GM19438 (cell line): ENCODE measurements around the gene OR10S1.
"Not testable (repeated sequence)": the region's sequence is repeated elsewhere in the genome, so short reads cannot be mapped to it uniquely, and the experiment has no call there.

Experiments used
- ATAC-seq: cut with Tn5 transposase; IDR thresholded peaks from one replicate; pipeline ENCODE4 v1.9.1; 2021; ENCODE audit warnings: low read depth; ENCODE audit not compliant: unreplicated experiment

Gene OR10S1

GRCh38 chr11:123977731-123978347 is at the start of gene OR10S1:
OR10S1 (minus strand) TSS chr11:123977781; CDS start chr11:123977664, 117 bp downstream.
- no peak for ATAC-seq

GRCh38 chr11:124026498-124026897 is 48.9 kb upstream of the OR10S1 start, which contains the start of gene OR10G8:
OR10G8 (plus strand) TSS chr11:124026798; CDS start chr11:124029623, 2,825 bp downstream.
- ATAC-seq = no peak

GRCh38 chr11:124015837-124016236 is 38.3 kb upstream of the OR10S1 start:
- not testable (repeated sequence) for ATAC-seq

GRCh38 chr11:124012697-124013096 is 35.1 kb upstream of the OR10S1 start, which contains the start of gene OR10G4:
OR10G4 (plus strand) TSS chr11:124012997; CDS start chr11:124015575, 2,578 bp downstream.
- no peak for ATAC-seq

GRCh38 chr11:123995119-123995518 is 17.5 kb upstream of the OR10S1 start, which contains the start of gene OR10G6:
OR10G6 (minus strand) TSS chr11:123995161; CDS start chr11:123995161, 0 bp downstream.
- ATAC-seq = no peak

- no peak for ATAC-seq
Measured at GRCh38 chr11:123979311-123979710, 1.7 kb upstream of the OR10S1 start.

GRCh38 chr11:123976770-123977560 is 616 bp downstream of the OR10S1 start:
- no peak for ATAC-seq

- no peak for ATAC-seq
Measured at GRCh38 chr11:123973816-123974215, 3.8 kb downstream of the OR10S1 start.

GRCh38 chr11:123956752-123957151 is 20.8 kb downstream of the OR10S1 start:
- ATAC-seq = no peak

GRCh38 chr11:123945132-123945531 is 32.4 kb downstream of the OR10S1 start:
- ATAC-seq = no peak

GRCh38 chr11:123943738-123944137 is 33.8 kb downstream of the OR10S1 start, which contains the start of gene OR6T1:
OR6T1 (minus strand) TSS chr11:123943838; CDS start chr11:123943838, 0 bp downstream.
- no peak for ATAC-seq

- ATAC-seq = no peak
Measured at GRCh38 chr11:123942413-123942812, 35.2 kb downstream of the OR10S1 start.

- no peak for ATAC-seq
Measured at GRCh38 chr11:123939317-123939716, 38.3 kb downstream of the OR10S1 start, which contains the start of gene OR4D5. OR4D5 (plus strand) TSS chr11:123939617; CDS start chr11:123939617, 0 bp downstream.
